BJ (cell line): ENCODE data around the gene HAO1. TPM values are rescaled to one million over a fixed set of nuclear protein-coding genes. Genes with fewer than 3 reads are reported as not detected.

ENCODE experiments used
- CTCF ChIA-PET: fragments of 350-600 bp; formaldehyde crosslinking; extraction: SDS; loops from one replicate; lab custom pipeline; 2021; ENCODE audit warnings: antibody characterized with exemption, inconsistent platforms; lab: Yijun Ruan, JAX
- POLR2A ChIA-PET: fragments of 300-600 bp; sonication (Branson Sonifier 250); formaldehyde crosslinking; extraction: SDS; loops from one replicate; lab custom pipeline; 2021; ENCODE audit warnings: antibody characterized with exemption; lab: Charles Lee
- DNase-seq: peaks from one replicate; pipeline ENCODE4 v3.0.0-alpha.2; 2011; ENCODE audit warnings: low read depth
- H3K27me3 ChIP-seq: 2 replicates; pipeline ENCODE4 v1.6.0; 2011; ENCODE audit warnings: low read length; ENCODE audit not compliant: control insufficient read depth, insufficient read depth
- H3K36me3 ChIP-seq: 2 replicates; pipeline ENCODE4 v1.5.1; 2011; ENCODE audit warnings: low read length; ENCODE audit not compliant: control insufficient read depth, insufficient read depth
- H3K4me3 ChIP-seq: 2 replicates; pipeline ENCODE4 v1.5.1; 2011; ENCODE audit warnings: low read depth, mild to moderate bottlenecking, control low read depth, low read length
- CTCF ChIP-seq: IDR thresholded peaks from 2 replicates; pipeline ENCODE4 v1.5.1; 2011; ENCODE audit warnings: low read depth, mild to moderate bottlenecking, control low read depth, inconsistent platforms, low read length, moderate library complexity; ENCODE audit not compliant: insufficient read depth
- polyA plus RNA-seq: library from polyadenylated mRNA; depleted of rRNA; stranded (reverse); fragments of >200 nt; gene quantifications from 2 replicates; pipeline ENCODE4 v1.2.3, GENCODE V29; 2011

The HAO1 gene
- polyA plus RNA-seq, 1 experiment, result not detected

GRCh38 chr20:7856756-7857155 is 83.5 kb downstream of the HAO1 start:
- TF ChIP-seq CTCF, result no peak
- POLR2A ChIA-PET, result no interaction called here
- Histone ChIP-seq H3K27me3 (no peaks in the 10 kb centered on the region; the same call in 1 of the 2 replicates), H3K4me3 (no peak overlapping the region), H3K36me3 (no peaks in the 10 kb centered on the region)
- DNase-seq, result no peak
- CTCF ChIA-PET, result interaction anchor here (0.8 kb wide), 1 partner anchor 1274 kb away, joined by 3 read pairs; no protein-coding TSS in a partner anchor

GRCh38 chr20:7855545-7855944 is 84.7 kb downstream of the HAO1 start:
- POLR2A ChIA-PET, result no interaction called here
- CTCF ChIA-PET, result no interaction called here
- no peak for DNase-seq

GRCh38 chr20:7853493-7853892 is 86.8 kb downstream of the HAO1 start:
- no peak for TF ChIP-seq CTCF

More at GRCh38 chr20:7855545-7855944, 84.7 kb downstream of the HAO1 start:
- Histone ChIP-seq H3K4me3 (no peak overlapping the region), H3K27me3 (no peaks in the 10 kb centered on the region), H3K36me3 (no peaks in the 10 kb centered on the region)
- TF ChIP-seq CTCF, result no peak

GRCh38 chr20:7850775-7851490 is 89.3 kb downstream of the HAO1 start:
- TF ChIP-seq CTCF, result no peak
- H3K27me3 ChIP-seq, result no peaks in the 10 kb centered on the region
- CTCF ChIA-PET, result no interaction called here
- POLR2A ChIA-PET, result no interaction called here
- DNase-seq, result no peak
- no peaks in the 10 kb centered on the region for H3K36me3 ChIP-seq
- no peak overlapping the region for H3K4me3 ChIP-seq

More at GRCh38 chr20:7853493-7853892, 86.8 kb downstream of the HAO1 start:
- ChIA-PET CTCF (interaction anchor here (0.8 kb wide), 1 partner anchor 12 kb away, joined by 3 read pairs; no protein-coding TSS in a partner anchor), POLR2A (no interaction called here)
- H3K4me3 ChIP-seq, result no peak overlapping the region
- DNase-seq, result no peak
- no peaks in the 10 kb centered on the region for H3K27me3 ChIP-seq
- H3K36me3 ChIP-seq, result no peaks in the 10 kb centered on the region

GRCh38 chr20:7849675-7850074 is 90.6 kb downstream of the HAO1 start:
- ChIA-PET CTCF (no interaction called here), POLR2A (no interaction called here)
- Histone ChIP-seq H3K27me3 (no peaks in the 10 kb centered on the region), H3K4me3 (no peak overlapping the region), H3K36me3 (no peaks in the 10 kb centered on the region)
- TF ChIP-seq CTCF, result no peak
- no peak for DNase-seq
